GM23248 (cell line): Measurements from ENCODE around the gene AFG3L2. TPM values are rescaled to one million over a fixed set of nuclear protein-coding genes. Genes with fewer than 3 reads are reported as not detected.

Experiments
- DNase-seq: peaks from one replicate; pipeline ENCODE4 v3.0.0-alpha.2; 2015
- H2AFZ ChIP-seq: fragments of 200-600 bp; sonication (generic); 2 replicates; pipeline ENCODE4 v1.6.1; 2016; ENCODE audit warnings: antibody characterized with exemption
- H3F3A ChIP-seq: fragments of 200-600 bp; sonication (generic); 2 replicates; pipeline ENCODE4 v1.6.1; 2016; ENCODE audit warnings: mild to moderate bottlenecking, antibody characterized with exemption, mixed run types; ENCODE audit not compliant: insufficient read depth
- H3K27ac ChIP-seq: fragments of 200-600 bp; sonication (generic); 2 replicates; pipeline ENCODE4 v1.5.1; 2016; ENCODE audit warnings: mild to moderate bottlenecking
- H3K27me3 ChIP-seq: fragments of 200-600 bp; sonication (generic); replicated peaks from 2 replicates; pipeline ENCODE4 v1.6.1; 2016; ENCODE audit warnings: mild to moderate bottlenecking; ENCODE audit not compliant: insufficient read depth
- H3K36me3 ChIP-seq: fragments of 200-600 bp; sonication (generic); 2 replicates; pipeline ENCODE4 v1.6.1; 2016; ENCODE audit warnings: low read depth, mild to moderate bottlenecking
- H3K4me1 ChIP-seq: fragments of 200-600 bp; sonication (generic); 2 replicates; pipeline ENCODE4 v1.6.1; 2016; ENCODE audit warnings: mild to moderate bottlenecking; ENCODE audit not compliant: insufficient read depth
- H3K4me2 ChIP-seq: fragments of 200-600 bp; sonication (generic); one replicate; pipeline ENCODE4 v1.6.1; 2016; ENCODE audit warnings: mild to moderate bottlenecking; ENCODE audit not compliant: unreplicated experiment
- H3K4me3 ChIP-seq: fragments of 200-600 bp; sonication (generic); 2 replicates; pipeline ENCODE4 v1.5.1; 2016; ENCODE audit warnings: mild to moderate bottlenecking
- H3K79me2 ChIP-seq: fragments of 200-600 bp; sonication (generic); 2 replicates; pipeline ENCODE4 v1.6.1; 2016; ENCODE audit warnings: mild to moderate bottlenecking; ENCODE audit not compliant: insufficient read depth
- H3K9ac ChIP-seq: fragments of 200-600 bp; sonication (generic); 2 replicates; pipeline ENCODE4 v1.6.1; 2016; ENCODE audit warnings: mild to moderate bottlenecking
- H3K9me2 ChIP-seq: fragments of 200-600 bp; sonication (generic); 2 replicates; pipeline ENCODE4 v1.6.1; 2016; ENCODE audit warnings: mixed run types, mild to moderate bottlenecking, moderate library complexity; ENCODE audit not compliant: insufficient read depth
- H3K9me3 ChIP-seq: fragments of 200-600 bp; sonication (generic); one replicate; pipeline ENCODE4 v1.6.1; 2017; ENCODE audit warnings: low read depth
- H4K20me1 ChIP-seq: fragments of 200-600 bp; sonication (generic); 2 replicates; pipeline ENCODE4 v1.6.0; 2016; ENCODE audit not compliant: insufficient read depth
- EZH2 ChIP-seq: fragments of 200-600 bp; sonication (generic); IDR thresholded peaks from 2 replicates; pipeline ENCODE4 v1.6.1; 2018; ENCODE audit warnings: antibody characterized with exemption, mild to moderate bottlenecking; ENCODE audit not compliant: insufficient read depth, poor library complexity, severe bottlenecking
- EZH2phosphoT487 ChIP-seq: fragments of 200-600 bp; sonication (generic); IDR thresholded peaks from 2 replicates; pipeline ENCODE4 v1.6.1; 2018; ENCODE audit warnings: antibody characterized with exemption, moderate library complexity, mild to moderate bottlenecking, low read depth; ENCODE audit not compliant: insufficient read depth
- WGBS, 2 experiments: methylation state at CpG; one replicate each; pipeline ENCODE4 v1.1.6; 2015 to 2017; ENCODE audit warnings: low lambda C conversion rate in 2 of 2, low coverage in 1 of 2; ENCODE audit errors: missing lambda C conversion rate in 2 of 2; 5-methylcytosine and 5-hydroxymethylcytosine counted together
- in situ Hi-C: fragments of 300-500 bp; cut with MboI; formaldehyde crosslinking; loops from 2 replicates; pipeline ENCODE4 v1.15.0; 2020
- polyA plus RNA-seq: library from polyadenylated mRNA; unstranded; fragments of >200 nt; fragmentation: Nextera tagmentation; extraction: Ambion mirVana; gene quantifications from 2 replicates; pipeline ENCODE4 v1.2.1, GENCODE V29; 2016
- total RNA-seq: library from RNA; depleted of rRNA; stranded (reverse); fragments of >200 nt; shearing (Covaris generic); gene quantifications from 2 replicates; pipeline ENCODE4 v1.2.3, GENCODE V29; 2014

The AFG3L2 gene
- total and polyA plus RNA-seq, 2 experiments from 2014 or later = 28.1 to 40.6 TPM

DNA sequence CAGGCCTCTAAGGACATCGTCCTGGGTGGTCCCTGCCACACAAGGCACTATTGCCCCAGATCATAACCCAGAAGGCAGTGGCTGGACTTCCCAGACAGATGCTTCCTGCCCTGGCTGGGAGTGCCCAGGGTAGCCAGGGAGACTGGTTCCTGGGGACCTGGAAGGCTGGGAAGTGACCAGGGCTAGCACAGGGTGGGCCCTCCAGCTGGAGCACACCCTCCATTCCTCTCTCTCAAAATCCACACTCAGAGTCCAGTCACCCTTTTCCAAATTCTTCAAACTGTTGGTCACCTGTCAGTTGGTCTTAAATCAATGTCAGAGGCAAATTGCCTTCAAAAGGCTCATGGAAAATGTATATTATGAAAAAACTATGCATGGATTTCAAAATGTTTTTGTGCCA, 80.6 kb downstream of the AFG3L2 start:
- H3K9ac ChIP-seq = no peak overlapping the region
- H3K4me1 ChIP-seq = peaks cover 11% of the 10 kb centered on the region; the same call in 1 of the 2 replicates
- H3K9me2 ChIP-seq = no peaks in the 10 kb centered on the region
- no peaks in the 10 kb centered on the region for H3K36me3 ChIP-seq
- no peak overlapping the region for H2AFZ ChIP-seq
- no peaks in the 10 kb centered on the region for H3K9me3 ChIP-seq
- no peaks in the 10 kb centered on the region for H4K20me1 ChIP-seq
- DNase-seq = no peak
- H3F3A ChIP-seq = no peaks in the 10 kb centered on the region
- H3K79me2 ChIP-seq = no peaks in the 10 kb centered on the region
- no peak overlapping the region for H3K4me2 ChIP-seq
- no peak overlapping the region for H3K4me3 ChIP-seq
- H3K27me3 ChIP-seq = no peaks in the 10 kb centered on the region
- 0 out of 2 replicates have a peak overlapping the region, but pooled peaks have one; percentile 17 for H3K27ac ChIP-seq
- in situ Hi-C loops = no loop called here
- no peak for TF ChIP-seq EZH2phosphoT487
- no peak for TF ChIP-seq EZH2
- WGBS, 2 experiments = 86 to 100% methylated on average over 1 of the region's 1 CpG

DNA sequence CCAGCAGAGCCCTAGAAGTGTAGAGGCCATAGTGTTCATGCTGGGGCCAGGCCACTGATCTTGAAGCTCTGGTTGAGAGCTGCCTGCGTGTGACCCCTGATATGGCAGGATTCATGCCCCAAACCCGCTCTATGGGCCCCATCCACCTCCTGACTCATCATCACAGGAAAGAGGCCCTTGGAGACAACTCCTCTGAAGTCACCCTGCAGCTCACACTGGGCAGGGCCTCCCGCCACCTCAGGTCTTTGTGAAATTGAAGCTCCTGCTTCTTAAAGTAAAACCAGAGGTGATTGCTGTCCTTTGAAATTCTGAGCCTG, 81.0 kb downstream of the AFG3L2 start:
- 83 to 87% methylated on average over 3 of the region's 3 CpGs for WGBS, 2 experiments
- H3K9me3 ChIP-seq = no peaks in the 10 kb centered on the region
- in situ Hi-C loops = no loop called here
- H3K36me3 ChIP-seq = no peaks in the 10 kb centered on the region
- H3K79me2 ChIP-seq = no peaks in the 10 kb centered on the region
- DNase-seq = peak; percentile 56
- H3K27me3 ChIP-seq = no peaks in the 10 kb centered on the region
- no peak overlapping the region for H3K4me2 ChIP-seq
- H3K9ac ChIP-seq = no peak overlapping the region
- H3F3A ChIP-seq = no peaks in the 10 kb centered on the region
- no peak for TF ChIP-seq EZH2phosphoT487
- no peak for TF ChIP-seq EZH2
- peak overlapping the region; percentile 24; the same call in 1 of the 2 replicates for H3K27ac ChIP-seq
- H3K9me2 ChIP-seq = no peaks in the 10 kb centered on the region
- H2AFZ ChIP-seq = no peak overlapping the region
- peaks cover 11% of the 10 kb centered on the region; the same call in 1 of the 2 replicates for H3K4me1 ChIP-seq
- H4K20me1 ChIP-seq = no peaks in the 10 kb centered on the region
- H3K4me3 ChIP-seq = no peak overlapping the region

DNA sequence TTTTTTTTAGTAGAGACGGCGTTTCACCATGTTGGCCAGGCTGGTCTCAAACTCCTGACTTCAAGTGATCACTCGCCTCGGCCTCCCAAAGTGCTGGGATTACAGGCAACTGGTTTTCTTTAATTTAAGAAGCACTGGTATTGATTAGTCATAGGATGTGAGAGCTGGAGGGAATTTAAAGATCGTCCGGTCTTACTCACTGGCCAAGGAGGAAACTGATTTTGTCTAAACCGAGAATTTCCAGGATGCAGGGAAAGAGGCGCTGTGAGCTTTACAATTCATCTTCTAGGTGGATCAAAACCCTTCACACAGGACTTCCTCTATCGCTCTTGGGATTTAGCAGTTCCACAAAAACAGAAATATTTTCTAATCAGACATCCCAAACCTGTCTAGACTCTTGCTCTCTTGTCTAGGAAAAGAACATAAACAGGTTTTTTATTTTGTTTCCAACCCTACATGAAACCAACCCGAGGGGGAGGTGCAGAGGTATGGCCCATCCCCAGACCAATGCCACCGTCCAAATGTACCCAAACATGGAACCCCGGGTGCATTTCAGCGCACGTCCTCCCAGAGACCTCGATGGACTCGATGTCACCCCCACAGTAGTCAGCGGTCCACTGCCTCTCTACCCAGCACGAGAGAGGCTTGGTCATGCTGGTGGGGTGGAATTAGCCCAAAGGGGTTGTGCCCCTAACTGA, 81.5 kb downstream of the AFG3L2 start:
- H3F3A ChIP-seq = no peaks in the 10 kb centered on the region
- no peak for DNase-seq
- no peak for TF ChIP-seq EZH2phosphoT487
- TF ChIP-seq EZH2 = no peak
- no peaks in the 10 kb centered on the region for H3K79me2 ChIP-seq
- WGBS, 2 experiments = 80 to 82% methylated on average over 18 of the region's 18 CpGs
- no peaks in the 10 kb centered on the region for H3K9me2 ChIP-seq
- H3K27ac ChIP-seq = peak overlapping the region; percentile 24; the same call in 1 of the 2 replicates
- H3K9me3 ChIP-seq = no peaks in the 10 kb centered on the region
- H3K4me3 ChIP-seq = no peak overlapping the region
- H2AFZ ChIP-seq = no peak overlapping the region
- no peaks in the 10 kb centered on the region for H3K36me3 ChIP-seq
- H3K4me1 ChIP-seq = peaks cover 11% of the 10 kb centered on the region; the same call in 1 of the 2 replicates
- H3K9ac ChIP-seq = no peak overlapping the region
- no peak overlapping the region for H3K4me2 ChIP-seq
- no peaks in the 10 kb centered on the region for H3K27me3 ChIP-seq
- in situ Hi-C loops = no loop called here
- H4K20me1 ChIP-seq = no peaks in the 10 kb centered on the region

DNA sequence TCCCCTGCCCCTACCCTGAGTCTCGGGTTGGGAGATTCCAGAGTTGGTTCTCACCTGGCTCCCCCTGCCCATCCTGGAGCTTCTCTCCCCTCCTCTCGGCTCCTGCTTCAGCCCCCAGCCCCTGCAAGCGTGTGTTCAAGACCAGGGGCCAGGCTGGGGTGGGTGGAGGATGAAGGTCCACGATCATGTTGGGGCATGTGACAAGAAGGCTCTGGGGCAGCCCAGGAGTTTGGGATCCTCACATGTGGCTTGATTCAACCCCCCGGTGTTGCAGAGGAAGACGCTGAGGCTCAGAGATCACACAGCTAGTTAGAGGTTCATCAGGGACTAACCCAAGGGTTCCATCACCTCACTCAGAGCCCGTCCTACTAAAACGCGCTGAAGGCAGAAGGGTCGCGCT, 83.2 kb downstream of the AFG3L2 start:
- H4K20me1 ChIP-seq = no peaks in the 10 kb centered on the region

More for the DNA sequence above, 83.2 kb downstream of the AFG3L2 start:
- no peak overlapping the region for H3K9ac ChIP-seq
- H3K27me3 ChIP-seq = no peaks in the 10 kb centered on the region
- no peaks in the 10 kb centered on the region for H3K36me3 ChIP-seq
- no peak overlapping the region for H3K4me2 ChIP-seq
- DNase-seq = no peak
- no peak overlapping the region for H3K27ac ChIP-seq
- H3K9me2 ChIP-seq = no peaks in the 10 kb centered on the region
- no peak overlapping the region for H3K4me3 ChIP-seq
- no peak overlapping the region for H2AFZ ChIP-seq
- peaks cover 12% of the 10 kb centered on the region for H3K4me1 ChIP-seq
- no peak for TF ChIP-seq EZH2phosphoT487
- TF ChIP-seq EZH2 = no peak
- 0 out of 2 replicates have a peak, but pooled peaks cover 3% of the 10 kb centered on the region for H3F3A ChIP-seq
- H3K79me2 ChIP-seq = no peaks in the 10 kb centered on the region
- H3K9me3 ChIP-seq = no peaks in the 10 kb centered on the region
- in situ Hi-C loops = no loop called here
- 74 to 75% methylated on average over 11 of the region's 11 CpGs for WGBS, 2 experiments
